GM08714 (cell line): ENCODE data around the gene ATP5PD.
"Not testable (repeated sequence)": the region's sequence is repeated elsewhere in the genome, so short reads cannot be mapped to it uniquely, and the experiment has no call there.

Source experiments
- H3K4me3 ChIP-seq: fragments of 200-500 bp; sonication (Bioruptor generic); 2 replicates; pipeline ENCODE4 v1.5.1; 2014; ENCODE audit warnings: mild to moderate bottlenecking, low read length, inconsistent platforms
- ZNF274 ChIP-seq: IDR thresholded peaks from 2 replicates; pipeline ENCODE4 v1.6.1; 2012; ENCODE audit warnings: mild to moderate bottlenecking, low read depth, low read length

ATP5PD gene

DNA sequence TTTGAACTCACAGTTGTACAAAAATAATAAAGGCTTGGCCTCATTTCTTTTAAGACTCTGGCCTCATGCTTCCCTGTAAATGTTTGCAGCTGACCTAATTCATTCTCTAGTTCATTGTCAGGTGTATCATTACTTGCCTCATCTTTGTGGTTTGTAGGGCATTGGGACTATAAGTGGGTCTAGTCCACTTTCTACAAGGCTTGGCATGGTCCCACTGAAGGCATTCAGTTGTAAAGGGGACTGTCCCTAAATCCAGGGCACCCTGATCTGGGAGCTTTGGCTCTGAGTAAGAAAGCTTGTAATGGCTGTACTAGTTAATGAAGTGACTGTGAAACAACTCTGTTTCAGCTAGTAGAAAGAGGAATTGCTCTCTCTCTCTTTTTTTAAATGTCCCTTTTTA lies 2.9 kb upstream of the ATP5PD start:
- no peak overlapping the region for H3K4me3 ChIP-seq
- TF ChIP-seq ZNF274: no peak

DNA sequence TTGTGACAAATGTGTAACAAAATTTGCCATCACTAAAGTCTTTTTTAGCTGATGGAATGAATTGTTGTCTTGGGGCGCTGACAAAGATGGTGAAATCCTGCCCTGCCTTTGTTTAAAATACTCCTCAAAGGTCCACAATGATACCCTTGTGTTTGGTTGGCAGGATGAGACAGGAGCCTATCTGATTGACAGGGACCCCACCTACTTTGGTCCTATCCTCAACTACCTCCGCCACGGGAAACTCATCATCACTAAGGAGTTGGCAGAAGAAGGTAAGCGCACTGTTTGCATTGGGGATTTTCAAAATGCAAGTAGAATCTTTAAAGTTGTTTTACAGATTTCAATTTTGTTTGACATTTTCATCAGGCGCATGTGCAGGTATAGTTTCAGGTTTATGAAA lies 2.3 kb upstream of the ATP5PD start:
- TF ChIP-seq ZNF274: no peak
- H3K4me3 ChIP-seq: no peak overlapping the region

- H3K4me3 ChIP-seq: peak overlapping the region; percentile 78
- no peak for TF ChIP-seq ZNF274
Measured at GRCh38 chr17:75048249-75048878, 1.6 kb upstream of the ATP5PD start.

DNA sequence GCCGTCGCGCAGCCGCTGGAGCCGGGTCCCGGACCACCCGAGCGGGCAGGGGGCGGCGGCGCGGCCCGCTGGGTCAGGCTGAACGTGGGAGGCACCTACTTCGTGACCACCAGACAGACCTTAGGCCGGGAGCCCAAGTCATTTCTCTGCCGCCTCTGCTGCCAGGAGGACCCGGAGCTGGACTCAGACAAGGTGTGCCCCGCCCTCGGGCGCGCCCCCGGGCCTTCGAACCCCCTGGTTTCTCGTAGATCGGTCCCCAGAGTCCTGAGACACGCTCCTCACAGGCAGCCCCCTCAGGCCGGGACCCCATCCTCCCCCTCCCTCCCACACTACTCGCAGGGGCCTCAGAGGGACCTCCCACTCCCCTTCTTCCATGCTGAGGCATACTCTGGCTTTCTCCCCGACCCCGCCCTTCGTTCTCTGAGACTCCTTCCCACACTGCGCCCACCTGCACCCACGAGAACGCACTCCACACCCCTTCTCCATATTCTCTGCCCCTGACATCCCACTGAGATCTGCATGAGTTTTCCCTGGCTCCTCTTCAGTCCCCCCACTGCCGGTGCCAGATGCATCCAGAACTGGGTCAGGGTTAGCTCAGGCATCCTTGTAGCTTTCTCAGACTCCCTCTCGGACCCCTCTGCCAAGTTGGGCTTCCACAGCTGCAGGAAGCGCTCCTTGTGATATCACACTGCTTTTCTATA lies 779 bp upstream of the ATP5PD start:
- no peak for TF ChIP-seq ZNF274

DNA sequence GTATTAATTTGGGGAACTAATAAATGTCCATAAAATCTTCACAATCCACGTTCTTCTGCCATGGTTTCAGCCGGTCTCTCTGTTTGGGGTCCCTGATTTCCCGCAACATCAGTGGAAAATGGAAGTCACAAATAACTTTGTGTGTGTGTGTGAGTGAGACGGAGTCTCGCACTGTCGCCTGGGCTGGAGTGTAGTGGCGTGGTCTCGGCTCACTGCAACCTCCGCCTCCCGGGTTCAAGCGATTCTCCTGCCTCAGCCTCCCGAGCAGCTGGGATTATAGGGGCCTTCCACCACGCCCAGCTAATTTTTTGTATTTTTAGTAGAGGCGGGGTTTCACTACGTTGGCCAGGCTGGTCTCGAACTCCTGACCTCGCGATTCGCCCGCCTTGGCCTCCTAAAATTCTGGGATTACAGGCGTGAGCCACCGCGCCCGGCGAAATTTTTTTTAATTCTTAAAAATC lies 793 bp downstream of the ATP5PD start:
- peak overlapping the region; percentile 87 for H3K4me3 ChIP-seq

More for the DNA sequence above, 779 bp upstream of the ATP5PD start:
- H3K4me3 ChIP-seq: peak overlapping the region; percentile 78

GRCh38 chr17:75044716-75045115 lies 2.1 kb downstream of the ATP5PD start:
- H3K4me3 ChIP-seq: no peak overlapping the region
- TF ChIP-seq ZNF274: no peak

- not testable (repeated sequence) for H3K4me3 ChIP-seq
Measured at GRCh38 chr17:75043789-75044188, 3.0 kb downstream of the ATP5PD start.

- H3K4me3 ChIP-seq: no peak overlapping the region
- TF ChIP-seq ZNF274: no peak
Measured at GRCh38 chr17:75041656-75042280, 5.0 kb downstream of the ATP5PD start.

GRCh38 chr17:75039238-75039637 lies 7.5 kb downstream of the ATP5PD start:
- TF ChIP-seq ZNF274: no peak

GRCh38 chr17:75036643-75037268 lies 10.0 kb downstream of the ATP5PD start:
- H3K4me3 ChIP-seq: no peak overlapping the region
- TF ChIP-seq ZNF274: no peak

More at GRCh38 chr17:75039238-75039637, 7.5 kb downstream of the ATP5PD start:
- H3K4me3 ChIP-seq: no peak overlapping the region

GRCh38 chr17:75034236-75034908 lies 12.4 kb downstream of the ATP5PD start:
- no peak for TF ChIP-seq ZNF274
- H3K4me3 ChIP-seq: peak overlapping the region; percentile 82

DNA sequence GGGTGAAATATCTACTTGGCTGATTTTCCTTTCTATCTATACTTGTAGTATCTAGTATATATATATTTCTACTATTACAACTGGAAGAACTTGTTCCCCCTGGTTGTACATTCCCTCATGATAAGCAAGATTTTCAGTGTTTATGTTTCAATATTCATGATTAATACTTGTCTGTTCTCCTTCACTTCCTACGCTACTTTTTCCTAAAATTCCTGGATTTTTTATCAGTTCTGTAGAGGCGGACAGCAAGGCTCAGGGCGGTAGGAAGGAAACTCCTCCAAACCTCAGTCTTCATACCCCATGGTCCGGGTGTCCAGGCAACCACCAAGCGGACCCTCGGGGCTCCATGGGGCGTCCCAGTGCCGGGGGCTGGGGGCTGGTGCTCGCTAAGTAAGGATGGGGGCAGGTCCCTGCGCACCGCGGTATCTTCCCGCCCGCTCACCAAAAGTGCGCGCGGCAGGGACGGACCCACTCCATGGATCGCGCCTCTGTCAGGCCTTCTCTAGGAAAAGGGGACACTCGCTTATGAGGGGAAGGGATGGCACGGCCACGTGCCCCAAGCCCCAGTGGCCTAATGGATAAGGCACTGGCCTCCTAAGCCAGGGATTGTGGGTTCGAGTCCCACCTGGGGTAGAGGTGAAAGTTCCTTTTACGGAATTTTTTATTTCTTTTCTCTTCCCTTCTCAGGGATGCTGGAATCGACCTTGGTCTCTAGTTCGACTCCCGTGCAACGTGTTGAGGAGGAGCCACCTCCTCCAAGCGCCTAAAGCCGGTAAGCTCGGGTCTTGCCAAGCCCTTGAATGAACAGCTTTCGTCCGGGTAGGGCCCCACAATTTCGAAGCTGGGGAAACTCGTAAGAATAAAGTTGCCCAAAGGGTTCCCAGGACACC lies 13.2 kb downstream of the ATP5PD start:
- no peak for TF ChIP-seq ZNF274

DNA sequence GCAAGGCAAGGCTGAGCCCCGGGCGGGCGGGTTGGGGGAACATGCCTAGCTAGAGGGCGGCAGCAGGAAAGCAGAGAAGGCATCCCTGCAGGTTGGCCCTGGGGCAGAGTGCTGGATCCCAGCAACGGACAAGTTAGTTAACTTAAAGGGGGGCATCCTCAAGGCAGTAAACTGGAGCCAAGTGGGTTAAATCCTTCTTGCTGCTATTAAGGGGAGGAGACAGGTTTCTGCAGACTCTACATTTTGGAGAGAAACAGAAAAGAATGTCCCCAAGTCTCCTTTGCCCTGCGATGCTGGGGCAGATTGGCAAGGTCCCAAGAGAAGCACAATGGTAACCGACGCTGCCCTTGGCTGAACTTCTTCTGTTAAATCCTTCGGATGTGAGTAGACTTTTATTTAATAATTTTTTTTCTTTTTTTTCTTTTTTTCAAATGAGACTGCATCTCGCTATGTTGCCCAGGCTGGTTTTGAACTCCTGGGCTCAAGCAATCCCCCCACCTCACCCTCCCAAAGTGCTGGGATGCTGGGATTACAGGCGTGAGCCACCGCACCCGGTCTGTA lies 14.0 kb downstream of the ATP5PD start:
- TF ChIP-seq ZNF274: no peak
- peak overlapping the region; percentile 82 for H3K4me3 ChIP-seq

More for the DNA sequence above, 13.2 kb downstream of the ATP5PD start:
- peak overlapping the region; percentile 82 for H3K4me3 ChIP-seq
